ENCODE measurements around the gene NF2.

DNA sequence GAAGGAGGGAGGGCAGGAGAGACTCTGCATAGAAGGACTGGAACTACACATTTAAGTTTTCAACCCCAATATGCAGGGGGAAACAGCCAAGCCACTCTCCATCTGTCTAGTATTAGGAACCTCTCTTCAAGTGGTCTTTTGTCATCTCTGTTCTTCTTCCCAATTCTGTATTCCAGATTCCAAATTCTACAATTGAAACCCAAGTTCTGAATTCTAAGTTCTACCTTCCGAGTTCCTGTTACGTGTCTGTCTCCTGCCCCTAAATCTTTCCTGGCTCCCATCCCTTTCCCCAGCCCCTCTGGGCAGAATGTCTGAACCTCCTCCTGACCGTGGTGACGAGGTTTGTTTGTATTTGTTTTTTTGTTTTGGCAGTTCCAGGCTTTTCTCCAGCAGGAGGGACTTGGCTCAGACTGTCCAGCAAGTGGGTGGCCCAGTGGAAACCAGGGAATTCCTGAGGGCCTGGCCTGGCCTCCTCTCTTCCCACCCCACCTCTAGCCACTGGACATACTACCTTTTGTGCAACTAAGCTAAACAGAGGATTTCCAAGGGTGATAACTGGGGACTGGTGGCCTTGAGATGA is 48.3 kb upstream of the NF2 start:
- TF ChIP-seq, protein P1, sequence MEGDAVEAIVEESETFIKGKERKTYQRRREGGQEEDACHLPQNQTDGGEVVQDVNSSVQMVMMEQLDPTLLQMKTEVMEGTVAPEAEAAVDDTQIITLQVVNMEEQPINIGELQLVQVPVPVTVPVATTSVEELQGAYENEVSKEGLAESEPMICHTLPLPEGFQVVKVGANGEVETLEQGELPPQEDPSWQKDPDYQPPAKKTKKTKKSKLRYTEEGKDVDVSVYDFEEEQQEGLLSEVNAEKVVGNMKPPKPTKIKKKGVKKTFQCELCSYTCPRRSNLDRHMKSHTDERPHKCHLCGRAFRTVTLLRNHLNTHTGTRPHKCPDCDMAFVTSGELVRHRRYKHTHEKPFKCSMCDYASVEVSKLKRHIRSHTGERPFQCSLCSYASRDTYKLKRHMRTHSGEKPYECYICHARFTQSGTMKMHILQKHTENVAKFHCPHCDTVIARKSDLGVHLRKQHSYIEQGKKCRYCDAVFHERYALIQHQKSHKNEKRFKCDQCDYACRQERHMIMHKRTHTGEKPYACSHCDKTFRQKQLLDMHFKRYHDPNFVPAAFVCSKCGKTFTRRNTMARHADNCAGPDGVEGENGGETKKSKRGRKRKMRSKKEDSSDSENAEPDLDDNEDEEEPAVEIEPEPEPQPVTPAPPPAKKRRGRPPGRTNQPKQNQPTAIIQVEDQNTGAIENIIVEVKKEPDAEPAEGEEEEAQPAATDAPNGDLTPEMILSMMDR (IDR thresholded peaks at IDR 0.05), result no peak
- TF ChIP-seq POLR2AphosphoS5 (IDR thresholded peaks at IDR 0.05; ENCODE audit: low read depth, low read length), result no peak
